GM19025 (cell line): ENCODE results near the gene ASB2.

Experiments used
- ATAC-seq: cut with Tn5 transposase; IDR thresholded peaks from one replicate; pipeline ENCODE4 v1.9.1; 2021; ENCODE audit warnings: mild to moderate bottlenecking, low read depth, moderate library complexity; ENCODE audit not compliant: unreplicated experiment

ASB2 gene

GRCh38 chr14:93964281-93964680 lies 12.1 kb downstream of the ASB2 start:
- no peak for ATAC-seq

- no peak for ATAC-seq
Measured at GRCh38 chr14:93963692-93964091, 12.7 kb downstream of the ASB2 start.

GRCh38 chr14:93962701-93963601 lies 13.4 kb downstream of the ASB2 start:
- ATAC-seq: peak; percentile 45

GRCh38 chr14:93961620-93962019 lies 14.8 kb downstream of the ASB2 start:
- ATAC-seq: no peak

GRCh38 chr14:93960774-93961438 lies 15.5 kb downstream of the ASB2 start:
- ATAC-seq: no peak

- ATAC-seq: no peak
Measured at GRCh38 chr14:93960108-93960475, 16.3 kb downstream of the ASB2 start.

- peak; percentile 68 for ATAC-seq
Measured at GRCh38 chr14:93959239-93960107, 16.9 kb downstream of the ASB2 start.

GRCh38 chr14:93958567-93959238 lies 17.7 kb downstream of the ASB2 start:
- ATAC-seq: no peak

GRCh38 chr14:93957751-93958566 lies 18.4 kb downstream of the ASB2 start:
- no peak for ATAC-seq

GRCh38 chr14:93957333-93957710 lies 19.0 kb downstream of the ASB2 start:
- no peak for ATAC-seq

- ATAC-seq: no peak
Measured at GRCh38 chr14:93956514-93957332, 19.6 kb downstream of the ASB2 start.

- ATAC-seq: no peak
Measured at GRCh38 chr14:93955850-93956481, 20.4 kb downstream of the ASB2 start.

- ATAC-seq: no peak
Measured at GRCh38 chr14:93954900-93955849, 21.2 kb downstream of the ASB2 start.

- ATAC-seq: no peak
Measured at GRCh38 chr14:93954516-93954830, 21.9 kb downstream of the ASB2 start.

GRCh38 chr14:93953739-93954515 lies 22.4 kb downstream of the ASB2 start:
- no peak for ATAC-seq

- no peak for ATAC-seq
Measured at GRCh38 chr14:93953263-93953662, 23.1 kb downstream of the ASB2 start.

GRCh38 chr14:93952829-93953228 lies 23.5 kb downstream of the ASB2 start:
- ATAC-seq: no peak
